Stimulated activated CD4-positive, alpha-beta T cell treated with anti-CD3 and anti-CD28 coated beads, TNF-alpha, amount 100 ng/mL, for 4 hours (primary cell): ENCODE data around the gene RNF13.
"Not testable (repeated sequence)": the region's sequence is repeated elsewhere in the genome, so short reads cannot be mapped to it uniquely, and the experiment has no call there.

Source experiments
- DNase-seq, 3 experiments: peaks; one replicate each; pipeline ENCODE4 v3.0.0-alpha.2; 2020; ENCODE audit warnings: low read depth in 3 of 3

The RNF13 gene

GRCh38 chr3:149895769-149896168 is 82.8 kb downstream of the RNF13 start:
- no peak for DNase-seq

GRCh38 chr3:149898771-149899170 is 85.8 kb downstream of the RNF13 start:
- no peak for DNase-seq

- no peak for DNase-seq
These were observed 87.3 kb downstream of the RNF13 start for GRCh38 chr3:149900322-149900721.

- DNase-seq = no peak
These were observed 88.8 kb downstream of the RNF13 start for GRCh38 chr3:149901770-149902169.

GRCh38 chr3:149902498-149903139 is 89.6 kb downstream of the RNF13 start:
- no peak for DNase-seq

GRCh38 chr3:149906036-149906435 is 93.0 kb downstream of the RNF13 start:
- DNase-seq = no peak

GRCh38 chr3:149908424-149908957 is 95.5 kb downstream of the RNF13 start:
- no peak for DNase-seq

- DNase-seq = no peak
These were observed 96.9 kb downstream of the RNF13 start for GRCh38 chr3:149909923-149910322.

GRCh38 chr3:149917124-149917667 is 104.2 kb downstream of the RNF13 start:
- no peak for DNase-seq

- DNase-seq = no peak
These were observed 106.5 kb downstream of the RNF13 start for GRCh38 chr3:149919509-149919908.

- DNase-seq = no peak
These were observed 107.1 kb downstream of the RNF13 start for GRCh38 chr3:149920119-149920518.

GRCh38 chr3:149933008-149933407 is 120.0 kb downstream of the RNF13 start:
- DNase-seq = no peak

- no peak for DNase-seq
These were observed 120.8 kb downstream of the RNF13 start for GRCh38 chr3:149933858-149934257.

GRCh38 chr3:149934524-149934923 is 121.5 kb downstream of the RNF13 start:
- DNase-seq = no peak

GRCh38 chr3:149936812-149937230 is 123.8 kb downstream of the RNF13 start:
- peak in 2 of 3 experiments; percentile 3 to 6 for DNase-seq

GRCh38 chr3:149938392-149939055 is 125.5 kb downstream of the RNF13 start:
- not testable (repeated sequence) for DNase-seq

- no peak for DNase-seq
These were observed 128.2 kb downstream of the RNF13 start for GRCh38 chr3:149941186-149941585.

GRCh38 chr3:149941946-149942345 is 128.9 kb downstream of the RNF13 start:
- no peak for DNase-seq

- no peak for DNase-seq
These were observed 129.4 kb downstream of the RNF13 start for GRCh38 chr3:149942409-149942808.

- not testable (repeated sequence) for DNase-seq
These were observed 131.0 kb downstream of the RNF13 start for GRCh38 chr3:149943966-149944365.

GRCh38 chr3:149947231-149947630 is 134.2 kb downstream of the RNF13 start:
- no peak for DNase-seq

- DNase-seq = no peak
These were observed 136.2 kb downstream of the RNF13 start for GRCh38 chr3:149949181-149949580.

- DNase-seq = no peak
These were observed 141.8 kb downstream of the RNF13 start for GRCh38 chr3:149954812-149955211.
